Activated T-cell treated with anti-CD3 and anti-CD28 coated beads, Interleukin-2, amount 50 U/mL, for 24 hours (primary cell): ENCODE measurements around the gene RBM28.
"Not testable (repeated sequence)": the region's sequence is repeated elsewhere in the genome, so short reads cannot be mapped to it uniquely, and the experiment has no call there.

Experiments used
- DNase-seq: peaks from one replicate; pipeline ENCODE4 v3.0.0-alpha.2; 2020
- H3K27ac Mint-ChIP-seq: 2 replicates; pipeline ENCODE4 v1.8.0; 2020; ENCODE audit warnings: mild to moderate bottlenecking, mixed read lengths
- H3K27me3 Mint-ChIP-seq: 2 replicates; pipeline ENCODE4 v1.8.0; 2020; ENCODE audit warnings: mixed read lengths
- H3K36me3 Mint-ChIP-seq: 2 replicates; pipeline ENCODE4 v1.8.0; 2020; ENCODE audit warnings: low read depth, mixed read lengths
- H3K4me1 Mint-ChIP-seq: 2 replicates; pipeline ENCODE4 v1.8.0; 2020; ENCODE audit warnings: low read depth, mixed read lengths
- H3K4me3 Mint-ChIP-seq: 2 replicates; pipeline ENCODE4 v1.8.0; 2020; ENCODE audit warnings: mild to moderate bottlenecking, moderate library complexity, mixed read lengths
- H3K9me3 Mint-ChIP-seq: 2 replicates; pipeline ENCODE4 v1.8.0; 2020; ENCODE audit warnings: mixed read lengths

Gene RBM28

DNA sequence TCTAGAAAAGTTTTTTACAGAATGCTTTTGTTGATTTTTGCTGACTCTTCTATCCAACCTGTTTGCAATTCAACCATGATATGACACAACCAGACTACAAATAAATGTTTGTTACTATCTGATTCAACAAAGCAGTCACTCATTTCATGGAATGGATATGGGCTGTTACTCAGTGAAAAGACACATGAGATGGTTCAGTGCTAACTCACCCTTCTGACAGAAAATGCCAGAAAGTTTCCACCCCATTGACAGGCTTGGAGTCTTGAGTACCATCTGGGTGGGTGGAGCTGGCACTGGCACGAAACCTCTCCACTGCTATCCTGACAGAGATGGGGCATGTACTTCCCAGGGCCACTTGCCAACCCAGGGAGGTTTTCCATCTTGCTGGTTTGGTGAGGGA is 39.5 kb downstream of the RBM28 start:
- DNase-seq = no peak
- peaks cover 75% of the 10 kb centered on the region for H3K36me3 Mint-ChIP-seq

GRCh38 chr7:128303643-128304042 is 40.1 kb downstream of the RBM28 start:
- Mint-ChIP-seq H3K36me3 (peaks cover 71% of the 10 kb centered on the region), H3K27ac (no peak overlapping the region), H3K4me1 (no peaks in the 10 kb centered on the region), H3K27me3 (no peaks in the 10 kb centered on the region), H3K9me3 (no peaks in the 10 kb centered on the region), H3K4me3 (no peak overlapping the region)
- no peak for DNase-seq

More for the DNA sequence above, 39.5 kb downstream of the RBM28 start:
- Mint-ChIP-seq H3K27me3 (no peaks in the 10 kb centered on the region), H3K4me1 (no peaks in the 10 kb centered on the region), H3K4me3 (no peak overlapping the region), H3K27ac (no peak overlapping the region), H3K9me3 (no peaks in the 10 kb centered on the region)

- no peaks in the 10 kb centered on the region for H3K9me3 Mint-ChIP-seq
- no peak overlapping the region for H3K27ac Mint-ChIP-seq
- H3K27me3 Mint-ChIP-seq = no peaks in the 10 kb centered on the region
- H3K4me3 Mint-ChIP-seq = no peak overlapping the region
- DNase-seq = no peak
- H3K4me1 Mint-ChIP-seq = no peaks in the 10 kb centered on the region
- H3K36me3 Mint-ChIP-seq = peaks cover 66% of the 10 kb centered on the region
These were observed 40.6 kb downstream of the RBM28 start for GRCh38 chr7:128303133-128303532.

DNA sequence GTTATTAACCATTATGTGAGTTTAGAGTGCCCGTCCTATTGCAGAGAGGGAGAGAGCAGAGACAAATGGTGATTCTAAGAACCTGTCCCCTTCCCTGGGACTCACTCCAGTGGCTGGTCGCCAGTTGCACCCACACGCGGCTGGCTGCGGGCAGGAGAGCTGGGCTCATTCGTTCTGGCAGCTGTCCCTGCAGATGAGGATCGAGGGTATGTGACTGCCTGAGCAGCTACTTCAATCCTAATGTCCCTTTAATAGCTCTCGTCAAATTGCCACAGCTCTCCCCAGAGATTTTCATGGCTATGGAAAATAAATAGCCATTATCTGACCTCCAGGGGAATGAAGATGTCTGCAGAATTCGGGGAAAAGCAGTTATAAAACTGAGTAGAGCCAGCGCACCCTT is 41.6 kb downstream of the RBM28 start:
- DNase-seq = no peak
- Mint-ChIP-seq H3K27ac (no peak overlapping the region), H3K4me1 (no peaks in the 10 kb centered on the region), H3K27me3 (no peaks in the 10 kb centered on the region), H3K9me3 (no peaks in the 10 kb centered on the region), H3K4me3 (no peak overlapping the region), H3K36me3 (peaks cover 57% of the 10 kb centered on the region)

DNA sequence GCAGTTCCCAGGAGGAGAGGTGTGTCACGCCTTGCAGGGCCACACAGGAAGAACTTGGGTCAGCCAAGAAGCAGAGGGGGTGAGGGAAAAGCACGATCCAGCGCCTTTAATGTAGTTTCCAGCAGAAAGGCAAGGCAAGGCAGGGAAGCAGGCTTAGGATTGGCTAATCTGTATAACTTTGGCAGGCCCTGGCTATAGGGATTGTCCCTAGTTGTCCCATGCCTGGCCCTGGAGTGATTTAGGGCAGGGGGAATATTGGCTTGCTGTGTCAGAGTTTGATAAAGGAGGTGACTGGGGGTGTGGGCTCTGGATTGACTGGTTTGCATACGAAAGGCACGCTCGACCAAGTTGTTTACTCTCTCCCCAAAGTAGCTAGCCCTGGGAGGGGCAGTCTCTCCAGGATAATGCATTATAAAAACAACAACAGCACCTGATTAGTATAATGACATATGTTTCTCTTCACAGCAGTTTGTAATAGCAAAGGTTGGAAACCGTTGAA is 44.5 kb downstream of the RBM28 start:
- DNase-seq = no peak
- Mint-ChIP-seq H3K36me3 (peaks cover 27% of the 10 kb centered on the region), H3K4me3 (no peak overlapping the region), H3K27me3 (no peaks in the 10 kb centered on the region), H3K9me3 (no peaks in the 10 kb centered on the region), H3K4me1 (no peaks in the 10 kb centered on the region), H3K27ac (no peak overlapping the region)

DNA sequence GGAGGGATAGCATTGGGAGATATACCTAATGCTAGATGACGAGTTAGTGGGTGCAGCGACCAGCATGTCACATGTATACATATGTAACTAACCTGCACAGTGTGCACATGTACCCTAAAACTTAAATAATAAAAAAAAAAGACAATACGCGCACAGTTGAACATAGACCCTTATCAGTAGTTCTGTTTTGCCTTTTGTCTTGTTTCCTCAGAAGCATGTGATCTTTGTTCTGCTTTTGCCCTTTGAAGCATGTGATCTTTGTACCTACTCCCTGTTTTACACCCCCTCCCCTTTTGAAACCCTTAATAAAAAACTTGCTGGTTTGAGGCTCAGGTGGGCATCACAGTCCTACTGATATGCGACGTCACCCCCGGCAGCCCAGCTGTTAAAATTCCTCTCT is 45.7 kb downstream of the RBM28 start:
- not testable (repeated sequence) for H3K4me1 Mint-ChIP-seq, H3K4me3 Mint-ChIP-seq, H3K27me3 Mint-ChIP-seq, H3K27ac Mint-ChIP-seq, DNase-seq, H3K9me3 Mint-ChIP-seq
- H3K36me3 Mint-ChIP-seq = peaks cover 20% of the 10 kb centered on the region

GRCh38 chr7:128287556-128287955 is 56.2 kb downstream of the RBM28 start:
- DNase-seq = no peak
- H3K4me1 Mint-ChIP-seq = no peaks in the 10 kb centered on the region

GRCh38 chr7:128284102-128284501 is 59.6 kb downstream of the RBM28 start:
- H3K9me3 Mint-ChIP-seq = peaks cover 12% of the 10 kb centered on the region
- H3K4me3 Mint-ChIP-seq = no peak overlapping the region

More at GRCh38 chr7:128287556-128287955, 56.2 kb downstream of the RBM28 start:
- Mint-ChIP-seq H3K36me3 (peaks cover 32% of the 10 kb centered on the region), H3K27ac (no peak overlapping the region), H3K4me3 (no peak overlapping the region), H3K9me3 (peaks cover 2% of the 10 kb centered on the region), H3K27me3 (no peaks in the 10 kb centered on the region)

DNA sequence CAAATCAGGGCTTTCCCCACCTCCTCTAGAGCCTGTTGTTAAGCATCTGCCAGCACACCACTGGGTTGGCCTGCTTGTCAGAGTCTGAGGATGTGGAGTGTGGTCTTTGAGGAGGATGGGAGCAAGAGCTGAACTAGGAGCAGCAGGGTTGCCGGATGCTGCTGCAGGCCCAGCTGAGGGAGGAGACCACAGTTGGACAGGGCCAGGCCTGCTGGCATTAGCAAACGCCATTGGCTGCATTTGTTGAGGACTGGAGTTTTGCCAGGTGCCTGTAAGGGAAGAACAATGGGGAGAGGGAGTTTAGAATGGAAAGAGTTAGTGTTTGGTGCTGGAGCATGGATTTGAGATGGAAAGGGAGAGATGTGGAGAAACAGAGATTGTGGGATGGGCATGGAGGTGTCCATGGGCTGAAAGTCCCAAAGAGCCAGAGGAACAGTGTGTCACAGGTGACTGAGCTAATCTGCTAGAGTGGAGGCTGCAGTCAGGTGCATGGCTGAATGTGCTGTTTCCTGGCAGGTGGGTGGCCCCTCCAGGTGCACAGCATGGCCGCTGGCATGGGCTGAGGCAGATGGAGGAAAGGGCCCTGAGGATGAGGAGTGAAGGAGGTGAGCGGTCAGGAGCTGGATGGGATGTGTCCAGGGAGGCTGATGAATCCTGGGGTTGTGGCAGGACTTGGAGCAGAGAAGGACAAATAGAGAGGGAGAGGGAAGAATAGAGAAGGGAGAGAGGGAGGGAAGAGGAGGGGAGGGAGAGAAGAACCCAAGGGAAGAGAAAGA is 61.9 kb downstream of the RBM28 start:
- H3K4me1 Mint-ChIP-seq = no peaks in the 10 kb centered on the region
- no peak overlapping the region for H3K4me3 Mint-ChIP-seq
- H3K9me3 Mint-ChIP-seq = peaks cover 15% of the 10 kb centered on the region
- H3K36me3 Mint-ChIP-seq = peaks cover 20% of the 10 kb centered on the region
- no peak for DNase-seq
- H3K27me3 Mint-ChIP-seq = no peaks in the 10 kb centered on the region
- H3K27ac Mint-ChIP-seq = no peak overlapping the region

More at GRCh38 chr7:128284102-128284501, 59.6 kb downstream of the RBM28 start:
- Mint-ChIP-seq H3K36me3 (peaks cover 23% of the 10 kb centered on the region), H3K27me3 (no peaks in the 10 kb centered on the region), H3K4me1 (no peaks in the 10 kb centered on the region), H3K27ac (no peak overlapping the region)
- no peak for DNase-seq

DNA sequence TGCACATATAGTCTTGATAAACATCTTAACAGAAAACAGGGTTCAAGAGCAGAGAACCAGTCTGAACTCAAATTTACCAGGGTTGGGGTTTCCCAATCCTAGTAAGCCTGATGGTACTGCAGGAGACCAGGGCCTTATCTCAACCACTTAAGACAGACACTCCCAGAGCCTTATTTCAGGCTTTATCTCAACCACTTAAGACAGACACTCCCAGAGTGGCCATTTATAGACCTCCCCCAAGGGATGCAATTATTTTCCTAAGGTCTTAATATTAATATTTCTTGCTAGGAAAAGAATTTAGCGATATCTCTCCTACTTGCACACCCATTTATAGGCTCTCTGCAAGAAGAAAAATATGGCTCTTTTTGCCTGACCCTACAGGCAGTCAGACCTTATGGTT is 63.3 kb downstream of the RBM28 start:
- Mint-ChIP-seq H3K36me3 (peaks cover 12% of the 10 kb centered on the region), H3K9me3 (peaks cover 15% of the 10 kb centered on the region)
- not testable (repeated sequence) for H3K4me1 Mint-ChIP-seq, H3K27me3 Mint-ChIP-seq, H3K4me3 Mint-ChIP-seq, DNase-seq, H3K27ac Mint-ChIP-seq

- no peak overlapping the region for H3K4me3 Mint-ChIP-seq
These were observed 64.5 kb downstream of the RBM28 start for GRCh38 chr7:128279124-128279713.

DNA sequence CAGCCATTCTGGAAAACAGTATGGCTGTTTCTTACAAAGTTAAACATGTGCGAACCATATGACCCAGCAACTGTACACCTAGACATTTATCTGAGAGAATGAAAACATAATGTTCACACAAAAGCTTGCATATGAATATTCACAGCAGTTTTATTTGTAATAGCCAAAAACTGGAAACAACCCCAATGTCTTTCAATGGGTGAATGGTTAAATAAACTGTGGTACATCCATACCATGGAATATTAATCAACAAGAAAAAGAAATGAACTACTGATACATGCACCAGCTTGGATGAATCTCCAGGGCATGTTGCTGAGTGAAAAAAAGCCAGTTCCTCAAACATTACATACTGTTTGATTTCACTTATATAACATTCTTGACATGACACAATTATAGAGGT is 65.3 kb downstream of the RBM28 start:
- H3K4me3 Mint-ChIP-seq = no peak overlapping the region
- DNase-seq = no peak
- no peak overlapping the region for H3K27ac Mint-ChIP-seq

More at GRCh38 chr7:128279124-128279713, 64.5 kb downstream of the RBM28 start:
- H3K4me1 Mint-ChIP-seq = no peaks in the 10 kb centered on the region
- peaks cover 12% of the 10 kb centered on the region for H3K36me3 Mint-ChIP-seq
- no peak overlapping the region for H3K27ac Mint-ChIP-seq
- peaks cover 15% of the 10 kb centered on the region for H3K9me3 Mint-ChIP-seq
- no peaks in the 10 kb centered on the region for H3K27me3 Mint-ChIP-seq
- no peak for DNase-seq

GRCh38 chr7:128275681-128276080 is 68.0 kb downstream of the RBM28 start:
- Mint-ChIP-seq H3K4me3 (no peak overlapping the region), H3K36me3 (peaks cover 5% of the 10 kb centered on the region), H3K27ac (no peak overlapping the region), H3K27me3 (peaks cover 14% of the 10 kb centered on the region), H3K4me1 (peaks cover 2% of the 10 kb centered on the region), H3K9me3 (peaks cover 13% of the 10 kb centered on the region)
- DNase-seq = no peak

More for the DNA sequence above, 65.3 kb downstream of the RBM28 start:
- Mint-ChIP-seq H3K4me1 (no peaks in the 10 kb centered on the region), H3K36me3 (peaks cover 12% of the 10 kb centered on the region), H3K27me3 (no peaks in the 10 kb centered on the region), H3K9me3 (peaks cover 15% of the 10 kb centered on the region)

- peaks cover 10% of the 10 kb centered on the region for H3K9me3 Mint-ChIP-seq
- DNase-seq = no peak
- H3K27me3 Mint-ChIP-seq = peaks cover 14% of the 10 kb centered on the region
- no peak overlapping the region for H3K4me3 Mint-ChIP-seq
- no peak overlapping the region for H3K27ac Mint-ChIP-seq
- peaks cover 2% of the 10 kb centered on the region for H3K36me3 Mint-ChIP-seq
- H3K4me1 Mint-ChIP-seq = peaks cover 2% of the 10 kb centered on the region
These were observed 68.7 kb downstream of the RBM28 start for GRCh38 chr7:128274884-128275603.
